Mesothelial cell of epicardium (in vitro differentiated cells): ENCODE measurements around the gene WDFY3. TPM values are rescaled to one million over a fixed set of nuclear protein-coding genes. Genes with fewer than 3 reads are reported as not detected.

Experiments used
- DNase-seq, 2 experiments: peaks; one replicate each; pipeline ENCODE4 v3.0.0; 2021; ENCODE audit warnings: low spot score in 2 of 2; ENCODE audit not compliant: unreplicated experiment in 2 of 2
- H3K27ac Mint-ChIP-seq: 2 replicates; pipeline ENCODE4 v1.8.0; 2021; ENCODE audit warnings: mixed read lengths
- H3K27me3 Mint-ChIP-seq: 2 replicates; pipeline ENCODE4 v1.8.0; 2021; ENCODE audit warnings: low read depth, mixed read lengths
- H3K36me3 Mint-ChIP-seq: 2 replicates; pipeline ENCODE4 v1.8.0; 2021; ENCODE audit warnings: mixed read lengths
- H3K4me1 Mint-ChIP-seq: 2 replicates; pipeline ENCODE4 v1.8.0; 2021; ENCODE audit warnings: mixed read lengths
- H3K4me3 Mint-ChIP-seq: 2 replicates; pipeline ENCODE4 v1.8.0; 2021; ENCODE audit warnings: mild to moderate bottlenecking, moderate library complexity, mixed read lengths
- H3K9me3 Mint-ChIP-seq: 2 replicates; pipeline ENCODE4 v1.8.0; 2021; ENCODE audit warnings: mixed read lengths
- total RNA-seq: library from RNA; stranded (reverse); gene quantifications from 3 replicates; pipeline ENCODE4 v1.2.1, GENCODE V29; 2021
- TF ChIP-seq, protein P1 (sequence below): fragments of 200-600 bp; sonication (generic); IDR thresholded peaks from one replicate; pipeline ENCODE4 v1.5.0; 2021; ENCODE audit warnings: antibody characterized with exemption; ENCODE audit not compliant: unreplicated experiment

Gene WDFY3
- total RNA-seq, 1 donor from 2014 or later = 115 TPM

DNA sequence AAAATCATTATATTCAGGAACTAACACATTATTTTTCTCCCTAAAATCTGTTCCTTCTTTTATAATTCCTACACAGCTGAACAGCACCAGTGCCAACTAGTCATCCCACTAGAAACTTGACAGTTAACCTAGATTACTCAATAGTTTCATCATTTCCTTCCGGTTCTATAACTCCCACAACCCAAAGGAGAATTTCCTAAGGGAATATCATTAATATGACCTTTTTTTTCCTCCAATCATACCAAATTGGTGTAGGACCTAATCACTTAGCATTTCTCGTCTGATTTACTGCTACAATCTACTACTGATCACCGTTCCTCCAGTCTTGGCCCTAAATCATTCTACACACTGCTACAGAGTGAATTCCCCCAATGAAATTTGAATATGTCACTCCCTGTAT, 45.9 kb downstream of the WDFY3 start:
- Mint-ChIP-seq H3K4me1 (peaks cover 17% of the 10 kb centered on the region), H3K27me3 (no peaks in the 10 kb centered on the region), H3K27ac (peak overlapping the region; percentile 47), H3K36me3 (peaks cover 14% of the 10 kb centered on the region), H3K9me3 (peaks cover 3% of the 10 kb centered on the region), H3K4me3 (no peak overlapping the region)
- TF ChIP-seq, protein P1, sequence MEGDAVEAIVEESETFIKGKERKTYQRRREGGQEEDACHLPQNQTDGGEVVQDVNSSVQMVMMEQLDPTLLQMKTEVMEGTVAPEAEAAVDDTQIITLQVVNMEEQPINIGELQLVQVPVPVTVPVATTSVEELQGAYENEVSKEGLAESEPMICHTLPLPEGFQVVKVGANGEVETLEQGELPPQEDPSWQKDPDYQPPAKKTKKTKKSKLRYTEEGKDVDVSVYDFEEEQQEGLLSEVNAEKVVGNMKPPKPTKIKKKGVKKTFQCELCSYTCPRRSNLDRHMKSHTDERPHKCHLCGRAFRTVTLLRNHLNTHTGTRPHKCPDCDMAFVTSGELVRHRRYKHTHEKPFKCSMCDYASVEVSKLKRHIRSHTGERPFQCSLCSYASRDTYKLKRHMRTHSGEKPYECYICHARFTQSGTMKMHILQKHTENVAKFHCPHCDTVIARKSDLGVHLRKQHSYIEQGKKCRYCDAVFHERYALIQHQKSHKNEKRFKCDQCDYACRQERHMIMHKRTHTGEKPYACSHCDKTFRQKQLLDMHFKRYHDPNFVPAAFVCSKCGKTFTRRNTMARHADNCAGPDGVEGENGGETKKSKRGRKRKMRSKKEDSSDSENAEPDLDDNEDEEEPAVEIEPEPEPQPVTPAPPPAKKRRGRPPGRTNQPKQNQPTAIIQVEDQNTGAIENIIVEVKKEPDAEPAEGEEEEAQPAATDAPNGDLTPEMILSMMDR = no peak
- no peak for DNase-seq

DNA sequence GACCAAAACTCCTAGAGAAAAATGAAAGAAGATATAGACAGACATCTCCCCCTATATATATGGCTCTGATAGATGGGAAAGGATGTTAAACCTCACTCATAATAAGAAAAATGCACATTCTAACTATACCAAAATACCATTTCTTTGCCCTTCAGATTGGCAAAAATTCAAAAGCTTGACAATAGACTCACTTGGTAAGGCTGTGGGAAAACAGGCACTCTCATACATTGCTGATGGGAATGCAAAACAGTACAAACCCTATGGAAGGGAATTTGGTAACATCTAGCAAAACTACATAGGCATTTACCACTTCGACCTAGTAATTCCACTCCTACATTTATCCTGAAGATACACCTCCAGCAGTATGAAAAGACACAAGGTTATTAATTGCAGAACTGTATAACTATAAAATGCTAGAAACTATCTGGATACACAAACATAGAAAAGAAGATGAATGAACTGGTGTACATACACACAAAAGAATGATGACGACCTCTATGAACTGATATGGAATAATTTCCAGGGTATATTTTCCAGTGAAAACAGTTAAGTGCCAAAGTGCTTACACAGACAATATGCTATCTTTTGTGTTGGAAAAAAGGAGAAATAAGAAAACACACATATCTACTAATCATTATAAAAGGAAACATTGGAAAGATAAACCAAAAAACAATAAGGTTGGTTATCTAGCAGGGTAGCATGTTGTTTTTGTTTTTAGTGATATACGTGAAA, 48.5 kb downstream of the WDFY3 start:
- Mint-ChIP-seq H3K36me3 (peaks cover 30% of the 10 kb centered on the region), H3K4me3 (no peak overlapping the region), H3K27me3 (no peaks in the 10 kb centered on the region), H3K27ac (no peak overlapping the region), H3K4me1 (peaks cover 6% of the 10 kb centered on the region), H3K9me3 (peaks cover 11% of the 10 kb centered on the region)
- DNase-seq = no peak
- TF ChIP-seq, protein P1 = no peak

DNA sequence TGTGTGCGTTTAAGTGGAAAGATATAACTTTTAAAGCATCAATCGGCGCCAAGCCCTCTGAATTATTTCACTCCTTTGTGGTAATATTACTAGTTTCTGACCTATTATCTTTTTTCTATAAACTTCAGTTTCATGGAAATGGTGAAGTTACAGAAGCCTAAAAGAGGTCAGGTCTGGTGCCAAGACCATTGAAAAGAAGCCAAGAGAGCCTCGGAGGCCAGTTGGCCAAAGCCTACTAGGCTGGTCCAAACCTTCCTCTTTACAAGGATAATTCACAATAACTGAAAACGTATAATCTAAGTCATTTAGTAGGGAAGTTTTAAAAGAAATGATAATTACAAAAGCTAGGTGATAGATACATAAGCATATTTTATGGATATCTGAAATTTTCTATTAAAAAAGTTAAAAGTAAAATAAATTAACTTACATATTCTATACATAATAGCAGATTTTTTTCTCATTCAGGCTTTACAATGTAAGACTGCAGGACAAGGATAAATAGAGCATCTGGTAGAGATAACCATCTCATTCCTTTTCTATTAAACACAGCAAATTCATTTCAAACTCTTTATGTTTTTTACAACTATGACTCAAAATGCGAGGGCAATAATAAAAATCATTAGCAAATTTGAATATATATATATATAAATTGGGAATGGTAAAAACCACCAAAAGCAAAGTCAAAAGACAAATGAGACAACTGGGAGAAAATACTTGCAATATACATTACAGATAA, 49.2 kb downstream of the WDFY3 start:
- H3K27me3 Mint-ChIP-seq = no peaks in the 10 kb centered on the region
- TF ChIP-seq, protein P1 = no peak
- H3K4me1 Mint-ChIP-seq = peaks cover 6% of the 10 kb centered on the region
- H3K27ac Mint-ChIP-seq = no peak overlapping the region
- peaks cover 33% of the 10 kb centered on the region for H3K36me3 Mint-ChIP-seq
- DNase-seq = no peak
- no peak overlapping the region for H3K4me3 Mint-ChIP-seq
- H3K9me3 Mint-ChIP-seq = peaks cover 12% of the 10 kb centered on the region

DNA sequence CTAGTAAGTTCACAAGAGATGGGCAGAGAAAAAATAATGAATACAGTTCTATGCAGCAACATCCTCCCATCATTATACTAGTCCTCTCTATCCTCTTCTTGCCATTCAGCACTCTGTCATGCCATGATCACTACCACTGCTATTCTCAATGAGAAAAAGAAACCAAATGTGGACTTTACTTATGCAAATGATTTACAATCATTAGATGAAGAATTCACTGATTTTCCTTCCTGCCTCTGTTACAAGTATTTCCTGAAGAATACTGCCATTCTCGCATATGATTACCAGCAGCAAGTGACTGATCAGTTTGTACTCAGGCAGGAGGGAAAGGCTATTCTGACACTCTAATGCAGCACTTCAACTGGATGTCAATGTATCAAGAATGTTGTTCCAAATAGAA, 50.3 kb downstream of the WDFY3 start:
- H3K4me1 Mint-ChIP-seq = peaks cover 6% of the 10 kb centered on the region
- no peaks in the 10 kb centered on the region for H3K27me3 Mint-ChIP-seq
- no peak overlapping the region for H3K4me3 Mint-ChIP-seq
- TF ChIP-seq, protein P1 = no peak
- no peak for DNase-seq
- H3K36me3 Mint-ChIP-seq = peaks cover 39% of the 10 kb centered on the region
- H3K9me3 Mint-ChIP-seq = peaks cover 12% of the 10 kb centered on the region
- H3K27ac Mint-ChIP-seq = no peak overlapping the region

DNA sequence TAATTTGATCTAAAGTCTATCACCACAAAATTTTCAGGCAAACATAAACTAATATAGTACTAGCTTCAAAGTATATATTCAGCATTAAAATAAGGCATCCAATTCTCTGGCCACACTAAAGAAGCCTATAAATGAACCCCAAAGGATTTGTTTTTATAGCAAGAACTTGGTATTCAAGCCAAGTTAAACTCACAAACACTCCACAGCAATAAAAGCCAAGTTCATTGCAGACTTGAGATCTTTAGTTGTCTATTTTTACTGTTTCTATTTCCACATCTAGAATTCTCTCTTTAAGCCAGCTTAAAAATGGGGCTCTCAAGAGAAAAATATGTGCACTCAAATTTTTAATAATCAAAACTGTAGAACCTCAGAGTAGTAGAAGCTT, 51.1 kb downstream of the WDFY3 start:
- H3K27ac Mint-ChIP-seq = peak overlapping the region; percentile 34

More for the DNA sequence above, 51.1 kb downstream of the WDFY3 start:
- peaks cover 12% of the 10 kb centered on the region for H3K9me3 Mint-ChIP-seq
- H3K4me1 Mint-ChIP-seq = peaks cover 6% of the 10 kb centered on the region
- H3K27me3 Mint-ChIP-seq = no peaks in the 10 kb centered on the region
- TF ChIP-seq, protein P1 = no peak
- DNase-seq = no peak
- H3K4me3 Mint-ChIP-seq = no peak overlapping the region
- peaks cover 43% of the 10 kb centered on the region for H3K36me3 Mint-ChIP-seq
